SK-N-SH treated with all-trans-retinoic acid at 6 μM for 48 hours (cell line): ENCODE data around the gene ABCC4.

Experiments used
- ARNTL ChIP-seq: fragments of 450-650 bp; formaldehyde crosslinking; IDR thresholded peaks from 2 replicates; pipeline ENCODE4 v1.5.0; 2020; ENCODE audit warnings: low read depth, mild to moderate bottlenecking, moderate library complexity, borderline replicate concordance
- BACH2 ChIP-seq: fragments of 250-450 bp; sonication (Bioruptor Pico); IDR thresholded peaks from 2 replicates; pipeline ENCODE4 v1.9.0; 2021; ENCODE audit warnings: mild to moderate bottlenecking, borderline replicate concordance
- PPARA ChIP-seq: fragments of 250-450 bp; sonication (Bioruptor Pico); IDR thresholded peaks from 2 replicates; pipeline ENCODE4 v1.5.0; 2020; ENCODE audit warnings: mild to moderate bottlenecking, borderline replicate concordance
- TCF4 ChIP-seq: fragments of 250-450 bp; sonication (Bioruptor Pico); IDR thresholded peaks from 2 replicates; pipeline ENCODE4 v1.8.0; 2021; ENCODE audit warnings: mild to moderate bottlenecking, moderate library complexity, borderline replicate concordance
- ZFP30 ChIP-seq: fragments of 450-650 bp; formaldehyde crosslinking; IDR thresholded peaks from 2 replicates; pipeline ENCODE4 v1.5.0; 2022; ENCODE audit warnings: mild to moderate bottlenecking, moderate library complexity
- ZNF8 ChIP-seq: fragments of 450-650 bp; formaldehyde crosslinking; IDR thresholded peaks from 2 replicates; pipeline ENCODE4 v1.5.0; 2020; ENCODE audit warnings: mild to moderate bottlenecking, moderate library complexity

DNA sequence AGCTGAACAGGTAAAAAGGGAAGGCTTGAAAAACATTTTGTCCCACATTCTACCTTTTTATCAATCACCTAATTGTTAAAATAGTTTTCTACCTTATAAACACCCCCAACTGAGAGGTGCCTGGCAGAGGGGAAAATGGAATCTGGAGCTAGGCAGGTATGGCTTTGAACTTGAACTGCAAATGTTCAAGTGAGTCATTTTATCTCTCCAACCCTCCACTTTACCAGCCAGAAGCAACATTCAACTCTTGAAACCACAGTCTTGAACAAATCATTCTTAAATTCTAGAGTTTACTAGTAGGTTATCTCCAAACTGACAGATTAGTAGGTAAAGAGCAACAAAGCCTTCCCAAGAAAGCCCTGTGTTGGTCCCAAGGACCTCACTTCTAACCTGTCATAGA, 116.9 kb downstream of the ABCC4 start:
- TF ChIP-seq ZFP30 (CRISPR knock-in tag) (no peak), ZNF8 (CRISPR knock-in tag) (no peak), TCF4 (CRISPR knock-in tag) (no peak), BACH2 (CRISPR knock-in tag) (no peak), ARNTL (CRISPR knock-in tag) (no peak), PPARA (CRISPR knock-in tag) (no peak)
